NCI-H1436 (cell line): ENCODE results near the gene NSL1.
"Not testable (repeated sequence)": the region's sequence is repeated elsewhere in the genome, so short reads cannot be mapped to it uniquely, and the experiment has no call there.

Experiments
- DNase-seq: peaks from one replicate; lab custom pipeline; 2025; lab: John Stamatoyannopoulos, UW

The NSL1 gene

GRCh38 chr1:212749821-212750535, 41.6 kb downstream of the NSL1 start:
- peak; percentile 58 for DNase-seq

GRCh38 chr1:212746546-212746945, 45.0 kb downstream of the NSL1 start:
- no peak for DNase-seq

GRCh38 chr1:212745303-212745702, 46.3 kb downstream of the NSL1 start:
- DNase-seq = no peak

GRCh38 chr1:212743901-212744475, 47.6 kb downstream of the NSL1 start:
- no peak for DNase-seq

GRCh38 chr1:212738330-212738729, 53.2 kb downstream of the NSL1 start:
- DNase-seq = no peak

- no peak for DNase-seq
Observed at GRCh38 chr1:212737559-212737958, 54.0 kb downstream of the NSL1 start.

- DNase-seq = no peak
Observed at GRCh38 chr1:212733109-212733508, 58.5 kb downstream of the NSL1 start.

GRCh38 chr1:212731630-212732029, 59.9 kb downstream of the NSL1 start:
- no peak for DNase-seq

GRCh38 chr1:212728606-212729005, 63.0 kb downstream of the NSL1 start:
- no peak for DNase-seq

- no peak for DNase-seq
Observed at GRCh38 chr1:212727386-212728181, 64.0 kb downstream of the NSL1 start.

- DNase-seq = not testable (repeated sequence)
Observed at GRCh38 chr1:212724679-212725078, 66.9 kb downstream of the NSL1 start.

GRCh38 chr1:212722270-212722957, 69.2 kb downstream of the NSL1 start:
- DNase-seq = no peak

- DNase-seq = no peak
Observed at GRCh38 chr1:212721388-212722247, 70.0 kb downstream of the NSL1 start.

- no peak for DNase-seq
Observed at GRCh38 chr1:212719633-212720032, 71.9 kb downstream of the NSL1 start.

GRCh38 chr1:212718499-212718898, 73.1 kb downstream of the NSL1 start:
- DNase-seq = no peak

- DNase-seq = no peak
Observed at GRCh38 chr1:212716161-212716560, 75.4 kb downstream of the NSL1 start.

- DNase-seq = no peak
Observed at GRCh38 chr1:212713465-212714136, 78.0 kb downstream of the NSL1 start.

- DNase-seq = no peak
Observed at GRCh38 chr1:212712451-212713303, 78.9 kb downstream of the NSL1 start.

GRCh38 chr1:212711974-212712373, 79.6 kb downstream of the NSL1 start:
- not testable (repeated sequence) for DNase-seq

- no peak for DNase-seq
Observed at GRCh38 chr1:212710566-212710965, 81.0 kb downstream of the NSL1 start.
